Pancreas (tissue), 10 donors: ENCODE measurements around the gene F7. TPM values are rescaled to one million over a fixed set of nuclear protein-coding genes. Genes with fewer than 3 reads are reported as not detected.
"Not testable (repeated sequence)": the region's sequence is repeated elsewhere in the genome, so short reads cannot be mapped to it uniquely, and the experiment has no call there.

ENCODE experiments used
- ATAC-seq, 4 donors: fragments of 200-7000 bp; cut with Tn5 transposase; one replicate each; pipeline versions ENCODE4 v1.8.0 to v1.9.1; 2020; ENCODE audit warnings: mild to moderate bottlenecking in 4 of 4, moderate library complexity in 4 of 4
- DNase-seq, 6 donors: peaks; one replicate each; pipeline ENCODE4 v3.0.0-alpha.2; 2020
- FAIRE-seq: peaks from 2 replicates; lab custom pipeline; 2012; peaks lifted over from hg19 to GRCh38; lab: Jason Lieb, UNC
- H3K27ac ChIP-seq, 4 donors: fragments of 200-600 bp; sonication (generic); 1 replicate in 3 of 4; 2 replicates in 1 of 4; pipeline versions ENCODE4 v1.5.0 to v1.8.0; 2020
- H3K27me3 ChIP-seq, 4 donors: fragments of 200-600 bp; one replicate each; pipeline ENCODE4 v1.8.0; 2021
- H3K36me3 ChIP-seq, 3 donors: fragments of 200-600 bp; sonication (generic) in 1 of 3; one replicate each; pipeline versions ENCODE4 v1.5.0 to v1.8.0; 2020 to 2021
- H3K4me1 ChIP-seq, 3 donors: fragments of 200-600 bp; one replicate each; pipeline ENCODE4 v1.8.0; 2021
- H3K4me3 ChIP-seq, 4 donors: fragments of 200-600 bp; sonication (generic) in 2 of 4; one replicate each; pipeline versions ENCODE4 v1.5.0 to v1.8.0; 2020 to 2021
- H3K9me3 ChIP-seq, 4 donors: fragments of 200-600 bp; one replicate each; pipeline ENCODE4 v1.8.0; 2021
- CTCF ChIP-seq, 4 donors: fragments of 200-600 bp; sonication (generic) in 3 of 4; IDR thresholded peaks; one replicate each; pipeline versions ENCODE4 v1.5.0 to v1.8.0; 2021; ENCODE audit warnings: antibody characterized with exemption in 4 of 4
- WGBS, 2 donors: extraction: QIAGEN DNeasy Blood & Tissue Kit; methylation state at CpG; one replicate each; pipeline ENCODE4 v1.1.7; 2013; 5-methylcytosine and 5-hydroxymethylcytosine counted together
- intact Hi-C, 3 donors: fragments of 100-400 bp; cut with DNase I; formaldehyde crosslinking; loops; one replicate each; pipeline versions ENCODE4 v1.11.1 to v1.14.2; 2022
- polyA plus RNA-seq, 2 donors: library from polyadenylated mRNA; stranded (reverse); fragments of 200-250 nt; gene quantifications; one replicate each; pipeline ENCODE4 v1.2.3, GENCODE V29; 2013
- total RNA-seq, 6 donors: library from RNA; stranded (reverse); fragmentation: NEBNext Ultra II Directional in 4 of 6; extraction: Animal tissue kit (Norgen Biotek cat#: 25700) in 4 of 6; gene quantifications; one replicate each; pipeline versions ENCODE4 v1.2.1 to v1.2.4, GENCODE V29; 2021 to 2023
- donor health status: healthy with polysubstance abuse.
- donor health status: DM: no; HTN: no; CAD: no; lungs with moderate emphysema.
- donor health status: DM: no; HTN: no; CAD: no.
- donor health status: control.
- donor health status: control.
- donor health status: Bipolar disorder and iron deficiency.
- donor health status: DM: yes; HTN: yes; CAD: no.
- donor health status: DM: no; HTN: no; CAD: no.
- donor health status: DM: no; HTN: no; CAD: no.
- donor health status: DM: yes; HTN: yes; CAD: no.

Gene F7
- total and polyA plus RNA-seq, 8 donors: 0.13 to 0.96 (median 0.23) TPM; not detected in 2

- H3K4me1 ChIP-seq: no peaks in the 10 kb centered on the region
- no peak for ATAC-seq
- TF ChIP-seq CTCF (IDR thresholded peaks at IDR 0.05): no peak
- intact Hi-C loops: no loop called here
- no peaks in the 10 kb centered on the region for H3K36me3 ChIP-seq
- 51 to 61% methylated on average over 12 of the region's 12 CpGs for WGBS, 2 donors
- H3K9me3 ChIP-seq: no peaks in the 10 kb centered on the region
- H3K4me3 ChIP-seq: no peak overlapping the region
- no peak overlapping the region for H3K27ac ChIP-seq
- DNase-seq: no peak
- no peak for FAIRE-seq
- H3K27me3 ChIP-seq: no peaks in the 10 kb centered on the region
Observed at GRCh38 chr13:113102727-113103126, 2.9 kb upstream of the F7 start.

- Histone ChIP-seq H3K9me3 (no peaks in the 10 kb centered on the region), H3K27ac (no peak overlapping the region), H3K4me3 (no peak overlapping the region), H3K36me3 (no peaks in the 10 kb centered on the region), H3K27me3 (no peaks in the 10 kb centered on the region), H3K4me1 (no peaks in the 10 kb centered on the region)
- WGBS, 2 donors: 26 to 35% methylated on average over 7 to 9 of the region's 9 CpGs
- peak in 1 of 4 donors; percentile 11 for ATAC-seq
- peak in 1 of 6 donors; percentile 72 for DNase-seq
- no peak for TF ChIP-seq CTCF (IDR thresholded peaks at IDR 0.05)
- intact Hi-C loops: no loop called here
- no peak for FAIRE-seq
Observed at GRCh38 chr13:113103646-113104045, 1.9 kb upstream of the F7 start.

GRCh38 chr13:113105921-113106452 is 396 bp downstream of the F7 start:
- intact Hi-C loops: no loop called here
- FAIRE-seq (no peak), DNase-seq (peak in 2 of 6 donors; percentile 12 to 39)

GRCh38 chr13:113106711-113107351 is 1.2 kb downstream of the F7 start:
- TF ChIP-seq CTCF (IDR thresholded peaks at IDR 0.05): no peak
- ATAC-seq: no peak
- Histone ChIP-seq H3K9me3 (no peaks in the 10 kb centered on the region), H3K27ac (no peak overlapping the region), H3K27me3 (peaks cover 0 to 10% (median 5%) of the 10 kb centered on the region in 4 donors), H3K4me1 (peaks cover 0 to 4% (median 0%) of the 10 kb centered on the region in 3 donors), H3K36me3 (no peaks in the 10 kb centered on the region), H3K4me3 (no peak overlapping the region)
- intact Hi-C loops: no loop called here
- DNase-seq: peak in 2 of 6 donors; percentile 15 to 77
- FAIRE-seq: no peak
- 76 to 82% methylated on average over 25 of the region's 25 CpGs for WGBS, 2 donors

More at GRCh38 chr13:113105921-113106452, 396 bp downstream of the F7 start:
- Histone ChIP-seq H3K27me3 (peaks cover 0 to 10% (median 5%) of the 10 kb centered on the region in 4 donors), H3K9me3 (no peaks in the 10 kb centered on the region), H3K36me3 (no peaks in the 10 kb centered on the region), H3K4me1 (peaks cover 0 to 4% (median 0%) of the 10 kb centered on the region in 3 donors), H3K27ac (no peak overlapping the region), H3K4me3 (no peak overlapping the region)
- no peak for ATAC-seq
- no peak for TF ChIP-seq CTCF (IDR thresholded peaks at IDR 0.05)
- 36 to 39% methylated on average over 16 of the region's 16 CpGs for WGBS, 2 donors

GRCh38 chr13:113108521-113108920 is 2.9 kb downstream of the F7 start:
- H3K4me1 ChIP-seq, ATAC-seq, H3K36me3 ChIP-seq, H3K4me3 ChIP-seq, intact Hi-C loops, FAIRE-seq, H3K9me3 ChIP-seq, H3K27ac ChIP-seq: not testable (repeated sequence)
- DNase-seq: peak in 2 of 6 donors; percentile 11 to 42
- 87 to 96% methylated on average over 19 to 27 of the region's 27 CpGs for WGBS, 2 donors
- peaks cover 0 to 10% (median 5%) of the 10 kb centered on the region in 4 donors for H3K27me3 ChIP-seq
